NCI-H748 (cell line): ENCODE data around the gene CHRD.

ENCODE experiments used
- DNase-seq: peaks from one replicate; lab custom pipeline; 2025; ENCODE audit not compliant: unreplicated experiment; lab: John Stamatoyannopoulos, UW

The CHRD gene

GRCh38 chr3:184360929-184361531 is 18.8 kb upstream of the CHRD start:
- no peak for DNase-seq

GRCh38 chr3:184361532-184361931 is 18.3 kb upstream of the CHRD start, which contains the start of the genes CLCN2 and POLR2H:
Gene CLCN2, minus strand, starts transcription at chr3:184361605. Its CDS starts 126 bp downstream, at chr3:184361479.
Gene POLR2H, plus strand, starts transcription at chr3:184361710. Its CDS starts 1,783 bp downstream, at chr3:184363493.
- peak; percentile 60 for DNase-seq

- peak; percentile 74 for DNase-seq
Measured at GRCh38 chr3:184361932-184362667, 17.8 kb upstream of the CHRD start.

- peak; percentile 97 for DNase-seq
Measured at GRCh38 chr3:184362668-184363546, 16.9 kb upstream of the CHRD start.

- DNase-seq, result no peak
Measured at GRCh38 chr3:184366619-184367289, 13.1 kb upstream of the CHRD start.

- no peak for DNase-seq
Measured at GRCh38 chr3:184368116-184368515, 11.7 kb upstream of the CHRD start.

GRCh38 chr3:184368586-184369183 is 11.2 kb upstream of the CHRD start:
- no peak for DNase-seq

- peak; percentile 91 for DNase-seq
Measured at GRCh38 chr3:184371570-184372018, 8.3 kb upstream of the CHRD start.

DNA sequence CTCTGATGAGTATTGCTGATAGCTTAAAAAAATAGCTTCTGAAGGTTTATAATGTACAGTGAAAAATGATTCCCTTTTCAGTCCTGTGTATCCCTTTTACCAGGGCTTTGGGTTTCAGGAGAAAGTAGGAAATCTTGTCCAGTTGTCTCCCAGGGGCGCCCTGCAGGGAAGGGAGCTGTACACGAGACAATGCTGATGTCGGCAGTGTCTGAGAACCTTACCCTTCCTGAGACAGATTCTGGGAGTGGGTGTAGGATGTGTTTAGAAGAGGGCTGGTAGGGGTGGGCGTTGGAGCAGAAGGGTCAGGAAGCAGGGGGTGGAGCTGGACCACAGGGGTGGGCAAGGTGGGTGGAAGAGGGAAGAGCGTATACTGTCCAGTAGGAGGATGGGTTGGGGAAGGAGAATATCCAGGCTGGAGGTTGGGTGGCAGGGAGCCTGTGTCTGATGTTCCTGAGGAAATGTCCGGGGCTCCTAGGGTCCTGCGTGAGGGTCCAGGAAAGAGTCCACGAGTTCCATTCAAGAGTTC is 7.5 kb upstream of the CHRD start:
- no peak for DNase-seq

- no peak for DNase-seq
Measured at GRCh38 chr3:184372911-184373310, 6.9 kb upstream of the CHRD start.

DNA sequence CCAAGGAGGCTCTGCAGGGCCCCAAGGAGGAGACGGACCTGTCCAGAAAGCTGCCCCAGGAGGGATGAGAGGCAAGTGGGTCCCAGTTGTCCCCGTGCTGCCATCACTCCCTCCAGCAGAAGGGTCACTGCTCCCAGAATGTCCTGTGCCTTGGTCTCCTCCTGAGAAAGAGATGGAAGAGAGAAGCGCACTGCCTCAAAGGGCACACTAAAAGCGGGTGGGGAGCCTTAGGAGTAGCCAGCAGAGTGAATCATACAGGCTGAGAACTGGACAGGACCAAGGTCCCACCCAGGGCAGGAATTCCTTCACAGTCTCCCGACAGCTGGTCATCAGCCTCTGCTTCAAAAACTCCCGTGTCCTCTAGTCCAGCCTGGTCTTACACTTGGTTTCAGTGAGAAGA is 6.4 kb upstream of the CHRD start:
- DNase-seq, result no peak

DNA sequence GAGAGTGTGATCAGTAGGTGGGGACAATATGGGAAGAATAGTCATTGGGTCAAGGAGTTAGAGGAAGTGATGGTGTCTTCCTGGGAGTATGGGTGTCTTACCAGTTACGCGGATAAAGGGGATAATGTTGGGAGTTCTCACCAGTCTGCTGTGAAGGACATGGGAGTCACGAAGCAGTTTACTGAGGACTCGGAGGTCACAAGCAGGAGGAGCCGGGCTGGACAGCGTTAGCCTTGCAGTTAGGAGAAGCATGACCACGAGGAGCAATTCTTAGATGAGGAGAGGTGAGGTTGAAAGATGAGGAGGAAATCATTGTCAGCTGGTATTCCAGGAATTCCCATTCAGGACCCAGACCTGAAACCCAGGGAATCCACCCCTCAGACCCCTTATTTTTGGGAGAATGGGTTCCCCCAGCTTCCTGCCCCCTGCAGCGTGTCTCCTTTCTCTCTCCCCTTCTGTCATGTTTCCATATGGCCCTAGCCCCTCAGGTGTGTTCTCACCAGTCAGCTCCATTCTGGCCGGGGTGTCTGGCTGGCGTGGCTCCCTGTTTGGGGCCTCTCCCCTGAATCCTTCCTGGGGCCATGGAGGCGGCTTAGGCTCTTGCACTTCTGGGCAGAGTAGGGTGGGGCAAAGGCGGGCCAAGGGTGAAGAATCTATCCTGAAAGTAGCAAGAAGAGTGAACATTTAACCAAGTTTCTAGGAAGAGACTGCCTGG is 4.0 kb upstream of the CHRD start:
- DNase-seq, result no peak

DNA sequence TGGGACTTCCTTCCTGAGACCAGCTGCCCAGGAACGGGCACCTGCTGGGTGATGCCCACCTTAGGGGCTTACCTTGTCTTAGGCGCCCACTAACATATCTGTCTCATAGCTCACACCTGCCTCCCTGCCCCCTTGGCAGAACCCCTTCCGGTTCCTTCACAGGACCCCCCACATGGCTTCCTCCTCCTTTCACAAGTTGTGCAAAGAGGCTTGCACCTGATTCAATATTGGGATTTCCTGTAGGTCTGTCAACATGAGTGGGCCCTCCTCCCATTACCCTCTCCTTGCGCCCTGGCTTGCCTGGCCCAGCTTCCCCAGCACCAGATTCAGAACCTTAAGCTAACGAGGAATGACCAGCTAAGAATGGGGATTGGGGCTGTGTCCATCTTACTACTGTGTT is 2.5 kb upstream of the CHRD start:
- DNase-seq, result no peak

GRCh38 chr3:184377882-184378445 is 1.9 kb upstream of the CHRD start, which contains the start of gene THPO:
Gene THPO, minus strand, starts transcription at chr3:184378207. Its CDS starts 1,948 bp downstream, at chr3:184376259.
- no peak for DNase-seq

DNA sequence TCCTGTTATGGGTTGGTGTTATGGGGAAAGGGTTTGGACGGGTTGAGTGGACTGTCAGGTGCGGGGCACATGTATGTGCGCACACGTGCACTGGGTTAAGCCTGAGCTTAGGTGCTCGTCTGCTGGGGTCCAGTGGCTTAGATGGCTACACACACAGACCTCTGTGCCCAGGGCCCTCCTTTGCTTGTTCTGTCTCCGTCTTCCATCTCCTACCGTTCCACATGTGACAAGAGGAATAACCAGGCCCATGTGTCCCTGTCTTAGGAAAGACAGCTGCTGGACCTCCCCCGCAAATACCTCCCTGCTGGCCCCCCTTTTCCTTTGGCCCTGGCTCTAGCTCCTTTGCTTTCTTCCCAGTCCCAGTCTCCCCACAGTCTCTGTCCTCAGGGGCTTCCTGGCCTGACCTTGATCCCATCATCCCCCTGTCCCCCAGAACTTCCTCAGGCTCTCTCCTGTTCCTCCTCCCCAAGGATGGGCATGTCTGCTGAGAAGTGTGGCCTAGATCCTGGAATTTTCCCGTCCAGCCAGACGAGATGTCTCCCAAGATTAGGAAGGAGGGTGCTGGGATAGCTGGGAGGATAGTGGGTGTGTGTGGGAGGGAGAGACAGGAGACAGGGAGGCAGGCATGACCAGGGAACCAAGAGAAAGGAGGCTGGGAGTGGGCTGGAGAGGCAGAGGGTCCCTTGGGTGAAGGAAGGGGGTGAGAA is 1.1 kb upstream of the CHRD start:
- no peak for DNase-seq

- DNase-seq, result peak; percentile 38
Measured at GRCh38 chr3:184380185-184380626, 352 bp downstream of the CHRD start.

DNA sequence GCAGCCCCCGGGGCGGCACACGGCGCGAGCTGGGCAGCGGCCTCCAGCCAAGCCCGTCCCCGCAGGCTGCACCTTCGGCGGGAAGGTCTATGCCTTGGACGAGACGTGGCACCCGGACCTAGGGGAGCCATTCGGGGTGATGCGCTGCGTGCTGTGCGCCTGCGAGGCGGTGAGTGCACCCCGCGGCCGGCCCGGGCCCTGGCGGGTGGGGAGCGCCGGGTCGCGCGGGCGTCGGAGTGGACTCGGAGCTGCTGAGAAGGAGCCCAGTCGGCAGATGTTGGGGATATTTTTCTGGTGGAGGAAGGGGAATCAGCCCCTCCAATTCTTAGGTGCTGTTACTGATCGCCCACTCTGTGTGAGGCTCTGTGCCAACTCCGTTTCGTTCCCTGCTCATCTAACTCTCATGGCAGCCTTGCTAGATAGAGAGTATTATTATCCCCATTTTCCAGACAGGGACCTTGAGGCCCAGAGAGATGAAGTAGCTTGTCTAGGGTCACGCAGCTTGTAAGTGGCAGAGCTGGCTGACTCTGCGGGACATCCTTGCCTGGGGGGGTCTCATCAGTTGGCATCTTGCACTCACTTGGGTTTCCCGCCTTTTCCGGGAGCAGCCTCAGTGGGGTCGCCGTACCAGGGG is 890 bp downstream of the CHRD start:
- peak; percentile 23 for DNase-seq
